Pons (tissue), 1 donor: ENCODE measurements around the gene BCL6B.
"Not testable (repeated sequence)": the region's sequence is repeated elsewhere in the genome, so short reads cannot be mapped to it uniquely, and the experiment has no call there.

ENCODE experiments used
- DNase-seq: peaks from one replicate; pipeline ENCODE4 v3.0.0-alpha.2; 2016; ENCODE audit warnings: low spot score

Gene BCL6B

DNA sequence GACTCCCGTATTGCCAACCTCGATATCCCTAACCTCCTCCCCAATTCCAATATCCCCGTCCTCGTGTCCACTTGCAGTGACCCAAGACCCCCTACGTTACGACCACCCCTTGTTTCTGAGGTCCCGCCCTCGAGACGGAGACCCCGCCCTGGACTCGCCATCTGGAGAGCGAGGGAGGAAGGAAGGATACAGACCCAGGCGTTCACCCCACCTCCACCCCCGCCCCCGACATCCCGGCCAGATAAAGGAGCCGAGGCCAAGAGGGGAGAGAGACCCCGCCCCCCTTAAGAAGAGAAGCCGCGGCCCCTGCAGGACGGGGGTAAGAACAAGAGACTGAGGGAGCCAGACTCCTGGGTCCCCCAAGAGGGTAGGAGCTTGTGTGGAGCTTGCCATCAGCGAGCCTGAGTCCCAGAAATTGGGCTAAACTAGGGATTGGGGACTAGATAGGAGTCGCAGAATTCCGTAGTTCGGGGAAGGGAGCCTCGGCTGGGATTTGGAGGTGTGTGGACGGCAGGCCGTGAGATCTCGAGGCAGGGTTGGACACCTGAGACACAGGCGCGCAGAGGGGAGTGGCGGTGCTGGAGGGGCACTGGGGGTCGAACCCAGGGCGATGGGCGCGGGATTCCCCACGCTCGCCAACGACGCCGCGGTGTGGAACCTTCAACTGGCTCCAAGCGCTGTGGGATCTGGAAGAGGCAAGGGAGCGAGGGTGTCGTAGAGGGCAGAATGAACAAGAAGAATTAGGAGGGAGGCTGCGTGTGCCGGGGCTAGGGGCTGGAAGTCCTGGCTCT lies at the start of gene BCL6B:
TSS of gene BCL6B (plus strand) at position 270 of the 791 bp plus-strand sequence. CDS start 622 bp downstream, outside the sequence.
- DNase-seq: no peak

- not testable (repeated sequence) for DNase-seq
Observed at GRCh38 chr17:6979440-6979839, 43.4 kb upstream of the BCL6B start.

GRCh38 chr17:6981426-6981825 lies 41.4 kb upstream of the BCL6B start:
- no peak for DNase-seq

DNA sequence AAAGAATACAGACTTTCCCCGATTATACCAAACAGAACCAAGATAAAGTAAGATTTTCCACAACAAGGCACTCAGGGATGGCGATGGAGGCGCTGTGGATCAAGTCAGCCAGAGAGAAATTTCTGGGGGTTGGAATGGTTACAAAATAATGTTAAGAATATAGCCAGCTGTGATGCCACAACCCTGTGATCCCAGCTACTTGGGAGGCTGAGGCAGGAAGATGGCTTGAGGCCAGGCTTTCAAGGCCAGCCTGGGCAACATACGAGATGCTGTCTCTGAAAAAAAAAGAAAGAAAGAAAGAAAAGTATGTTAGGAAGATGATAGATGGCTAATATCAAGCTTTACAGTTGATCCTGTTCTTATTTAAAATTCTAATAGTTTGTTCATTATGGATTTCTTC lies 37.6 kb upstream of the BCL6B start:
- no peak for DNase-seq

GRCh38 chr17:6986676-6987075 lies 36.2 kb upstream of the BCL6B start:
- DNase-seq: no peak

DNA sequence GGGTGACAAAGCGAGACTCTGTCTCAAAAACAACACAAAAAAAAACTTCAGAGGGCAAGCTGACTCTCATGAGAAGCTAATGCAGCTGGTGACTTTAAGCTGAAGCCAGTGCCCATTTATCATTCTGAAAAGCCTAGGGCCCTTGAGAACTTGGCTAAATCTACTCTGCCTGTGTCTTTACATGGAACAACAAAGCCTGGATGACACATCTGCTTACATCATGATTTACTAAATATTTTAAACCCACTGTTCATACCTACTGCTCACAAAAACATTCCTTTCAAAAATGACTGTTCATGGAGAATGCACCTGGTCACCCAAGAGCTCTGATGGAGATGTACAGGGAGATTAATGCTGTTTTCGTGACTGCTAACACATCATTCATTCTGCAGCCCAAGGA lies 33.1 kb upstream of the BCL6B start:
- DNase-seq: no peak

GRCh38 chr17:6993613-6994056 lies 29.2 kb upstream of the BCL6B start:
- not testable (repeated sequence) for DNase-seq

DNA sequence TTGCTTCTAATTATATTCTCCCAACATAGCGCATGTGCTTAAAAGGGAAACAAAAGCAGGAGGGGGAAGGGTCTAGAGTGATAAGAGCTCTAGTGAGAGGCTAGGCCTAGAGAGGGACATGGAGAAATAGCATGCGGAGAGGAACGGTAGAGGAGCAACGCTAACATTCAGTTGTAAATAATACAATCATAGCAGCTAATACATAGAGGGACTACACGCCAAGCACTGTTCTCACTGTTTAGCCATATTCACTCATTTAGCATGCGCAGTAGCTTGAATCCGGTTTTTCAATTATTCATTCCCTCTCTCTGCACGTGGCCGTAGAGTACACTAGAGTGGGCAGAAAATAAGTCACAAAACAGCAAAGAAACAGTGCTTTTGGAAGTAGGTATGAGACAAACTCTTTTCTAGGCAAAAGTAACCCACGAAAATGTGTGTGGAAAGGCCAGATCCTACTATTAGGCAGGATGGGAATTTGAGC lies 28.7 kb upstream of the BCL6B start:
- no peak for DNase-seq

DNA sequence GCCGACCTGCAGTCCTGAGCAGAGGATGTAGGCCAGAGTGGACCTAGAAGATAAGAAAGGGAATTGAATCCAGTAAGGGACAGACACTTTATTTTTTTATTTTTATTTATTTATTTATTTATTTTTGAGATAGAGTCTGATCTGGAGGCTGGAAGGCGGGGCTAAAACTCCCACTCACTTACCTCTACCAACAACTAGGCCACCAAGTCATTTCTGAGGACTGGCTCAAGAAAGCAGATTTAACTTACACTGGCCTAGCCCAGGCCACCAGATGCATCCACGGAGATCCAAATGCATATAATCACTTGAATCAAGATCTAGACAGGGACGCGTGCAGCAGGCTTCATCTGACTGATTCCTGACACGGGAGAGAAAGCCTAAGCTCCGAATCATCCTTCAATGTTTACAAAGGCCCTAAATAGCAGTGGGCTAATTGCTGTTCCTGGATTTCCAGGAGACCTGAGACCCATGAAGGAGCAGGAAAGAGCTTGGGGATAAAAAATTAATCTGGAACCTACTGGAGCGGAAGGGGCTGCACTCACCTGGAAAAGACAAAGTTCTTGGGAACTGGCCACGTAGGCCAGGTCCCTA lies 28.1 kb upstream of the BCL6B start:
- no peak for DNase-seq

DNA sequence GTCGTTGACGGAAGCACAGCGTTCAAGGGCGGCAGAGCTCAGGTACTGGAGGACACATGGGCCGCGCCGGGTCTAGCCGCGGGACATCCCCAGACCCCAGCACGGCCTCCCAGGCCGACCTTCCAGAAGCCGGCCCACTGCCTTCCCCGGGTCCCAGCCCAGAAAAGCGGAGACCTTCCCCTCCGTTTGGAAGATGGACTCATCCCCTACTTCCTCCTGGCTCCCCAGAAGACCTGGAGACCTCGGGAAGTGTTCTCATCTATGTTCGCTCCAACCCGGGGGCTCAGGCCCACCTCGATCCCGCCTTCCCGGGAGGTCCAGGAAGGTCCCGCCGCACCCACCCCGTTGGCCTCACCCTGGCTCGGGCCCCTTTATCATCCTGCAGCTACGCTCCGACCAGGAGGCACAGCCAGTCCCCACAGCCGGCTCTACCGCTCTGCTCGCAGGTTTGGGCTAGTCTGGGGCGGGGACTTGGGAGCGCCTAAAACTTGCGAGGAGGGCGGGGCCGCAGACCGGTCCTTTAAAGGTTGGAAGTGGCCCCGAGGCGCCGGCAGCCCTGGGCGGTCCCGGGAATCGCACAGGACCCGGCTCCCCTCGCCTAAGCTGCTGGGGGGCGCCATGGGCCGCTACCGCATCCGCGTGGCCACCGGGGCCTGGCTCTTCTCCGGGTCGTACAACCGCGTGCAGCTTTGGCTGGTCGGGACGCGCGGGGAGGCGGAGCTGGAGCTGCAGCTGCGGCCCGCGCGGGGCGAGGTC lies 27.2 kb upstream of the BCL6B start, which contains the start of gene ALOX12:
TSS of gene ALOX12 (plus strand) at position 550 of the 756 bp plus-strand sequence. CDS start at position 619, 69 bp downstream.
- DNase-seq: no peak

- no peak for DNase-seq
Observed at GRCh38 chr17:6996256-6997011, 26.4 kb upstream of the BCL6B start.

- DNase-seq: no peak
Observed at GRCh38 chr17:6997171-6997570, 25.7 kb upstream of the BCL6B start.

GRCh38 chr17:6998855-6999508 lies 23.9 kb upstream of the BCL6B start:
- DNase-seq: no peak

DNA sequence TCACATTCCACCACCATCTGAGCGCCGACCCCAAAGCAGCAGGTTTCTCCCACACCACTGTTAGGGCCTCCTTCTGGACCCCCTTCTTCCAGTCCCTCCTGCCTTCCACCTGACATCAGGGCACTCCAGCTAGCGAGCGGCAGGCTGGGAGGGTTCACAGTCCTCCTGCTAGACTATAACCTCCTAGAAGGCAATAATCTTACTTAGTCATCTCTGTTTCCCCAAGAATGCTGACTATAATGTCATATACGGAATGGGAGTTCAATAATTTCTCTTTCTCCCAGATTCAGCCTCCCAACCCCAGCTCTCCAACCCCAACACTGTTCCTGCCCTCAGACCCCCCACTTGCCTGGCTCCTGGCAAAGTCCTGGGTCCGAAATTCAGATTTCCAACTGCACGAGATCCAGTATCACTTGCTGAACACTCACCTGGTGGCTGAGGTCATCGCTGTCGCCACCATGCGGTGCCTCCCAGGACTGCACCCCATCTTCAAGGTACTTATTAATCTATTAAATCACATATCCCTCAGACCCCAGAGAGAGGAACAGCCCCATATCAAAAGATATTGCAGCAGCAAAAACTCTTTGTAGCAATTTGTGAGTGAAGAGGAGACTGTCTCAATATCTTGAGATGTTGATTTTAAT lies 21.4 kb upstream of the BCL6B start:
- no peak for DNase-seq

- no peak for DNase-seq
Observed at GRCh38 chr17:7002288-7003047, 20.4 kb upstream of the BCL6B start.

DNA sequence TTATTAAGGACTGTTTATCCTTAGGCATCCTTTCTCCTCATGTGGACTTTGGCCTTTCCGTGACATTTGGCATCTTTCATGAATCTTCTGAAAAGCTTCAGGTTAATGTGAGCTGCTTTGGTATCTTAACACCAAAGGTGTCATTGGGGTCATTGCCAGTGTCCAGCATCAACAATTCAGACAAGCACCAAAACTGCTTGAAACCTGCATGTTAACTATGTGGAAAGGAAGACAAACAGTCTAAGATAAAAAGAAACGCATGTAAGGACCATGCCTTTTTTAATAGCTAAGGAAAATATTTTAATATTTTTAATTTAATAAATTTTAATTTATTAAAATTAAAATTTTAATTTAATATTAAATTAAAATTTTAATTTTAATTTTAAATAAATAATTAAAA lies 19.1 kb upstream of the BCL6B start:
- no peak for DNase-seq

DNA sequence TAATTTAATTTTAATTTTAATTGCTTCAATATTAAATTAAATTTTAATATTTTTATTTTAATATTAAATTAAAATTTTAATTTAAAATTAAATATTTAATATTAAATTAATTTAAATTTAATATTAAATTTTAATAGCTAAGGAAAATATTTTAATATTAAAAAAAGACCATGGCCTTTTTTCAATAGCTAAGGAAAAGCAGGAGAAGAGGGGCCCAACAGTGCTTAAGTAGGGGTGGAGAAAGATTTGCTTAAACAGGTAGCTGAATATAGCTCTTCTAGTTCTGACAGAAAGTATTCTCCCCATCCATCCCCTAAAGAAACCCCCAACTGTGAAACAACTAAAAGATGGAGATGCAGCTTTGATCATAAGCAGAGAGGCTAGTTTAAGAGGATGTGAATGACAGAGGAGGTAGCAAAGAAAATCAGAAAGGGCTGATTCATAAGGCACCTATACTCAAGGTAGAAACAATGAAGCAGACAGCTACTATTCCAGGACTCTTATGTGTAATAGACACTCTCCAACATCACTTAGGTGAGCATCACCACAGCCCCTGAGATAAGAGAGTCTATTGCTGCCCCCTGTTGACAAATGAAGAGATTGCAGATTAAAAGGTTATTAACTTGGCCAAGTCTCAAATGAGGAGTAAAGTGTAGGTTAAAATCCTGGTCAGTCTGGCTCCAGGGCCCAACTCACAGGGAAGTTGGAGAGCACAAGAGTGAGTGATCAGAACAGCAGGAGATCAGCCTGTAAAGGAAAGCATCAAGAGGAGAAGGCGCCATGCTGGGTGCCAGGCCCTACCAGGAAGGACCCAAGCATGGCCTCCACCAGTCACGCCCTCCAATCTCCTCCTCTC lies 18.2 kb upstream of the BCL6B start:
- DNase-seq: peak; percentile 80

- no peak for DNase-seq
Observed at GRCh38 chr17:7005716-7006115, 17.1 kb upstream of the BCL6B start.

- DNase-seq: no peak
Observed at GRCh38 chr17:7007143-7007542, 15.7 kb upstream of the BCL6B start.
